Suppressor macrophage treated with lipopolysaccharide for 1 hour (primary cell): Measurements from ENCODE around the gene EEF1A2.

Source experiments
- DNase-seq, 3 donors: peaks; one replicate each; pipeline ENCODE4 v3.0.0-alpha.2; 2020 to 2022

The EEF1A2 gene

GRCh38 chr20:63497946-63498935 is 642 bp downstream of the EEF1A2 start:
- DNase-seq, result peak; percentile 34 to 59 (median 50)

- no peak for DNase-seq
Observed at GRCh38 chr20:63497138-63497945, 1.5 kb downstream of the EEF1A2 start.

- DNase-seq, result no peak
Observed at GRCh38 chr20:63496596-63497120, 2.2 kb downstream of the EEF1A2 start.

DNA sequence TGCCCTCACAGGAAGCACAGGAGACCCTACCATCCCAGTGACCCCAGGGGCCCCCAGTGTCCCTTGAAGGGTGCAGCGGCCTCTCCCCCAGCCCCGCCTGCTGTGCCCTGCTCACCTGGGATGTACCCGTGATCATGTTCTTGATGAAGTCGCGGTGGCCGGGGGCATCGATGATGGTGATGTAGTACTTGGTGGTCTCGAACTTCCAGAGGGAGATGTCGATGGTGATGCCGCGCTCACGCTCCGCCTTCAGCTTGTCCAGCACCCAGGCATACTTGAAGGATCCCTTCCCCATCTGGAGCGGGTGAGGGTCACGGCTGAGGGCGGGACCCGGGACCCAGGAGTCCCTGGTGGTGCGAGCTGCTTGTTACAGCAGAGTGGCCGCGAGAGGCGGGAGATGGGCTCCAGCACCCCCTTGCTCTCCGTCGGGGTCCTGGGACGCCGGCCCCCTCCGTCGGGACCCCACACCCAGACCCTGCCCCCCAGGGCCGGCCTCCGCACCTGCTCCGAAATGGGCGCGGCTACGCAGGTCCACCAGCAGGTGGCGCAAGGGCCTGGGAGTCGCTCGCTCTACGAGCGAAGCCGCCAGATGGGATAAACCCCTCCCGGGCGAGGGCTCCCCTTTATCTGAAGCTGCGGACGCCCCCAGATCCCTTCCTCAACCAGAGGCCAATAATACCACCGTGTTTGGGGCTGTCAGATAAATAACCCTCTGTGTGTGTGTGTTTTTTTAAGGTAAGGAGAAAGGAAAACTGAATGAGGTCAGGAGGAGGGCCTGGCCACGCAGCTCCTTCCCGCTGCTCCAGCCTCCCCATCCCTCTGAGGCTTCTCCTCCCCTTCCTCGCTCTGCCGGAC is 2.9 kb downstream of the EEF1A2 start:
- peak; percentile 69 to 90 (median 80) for DNase-seq

DNA sequence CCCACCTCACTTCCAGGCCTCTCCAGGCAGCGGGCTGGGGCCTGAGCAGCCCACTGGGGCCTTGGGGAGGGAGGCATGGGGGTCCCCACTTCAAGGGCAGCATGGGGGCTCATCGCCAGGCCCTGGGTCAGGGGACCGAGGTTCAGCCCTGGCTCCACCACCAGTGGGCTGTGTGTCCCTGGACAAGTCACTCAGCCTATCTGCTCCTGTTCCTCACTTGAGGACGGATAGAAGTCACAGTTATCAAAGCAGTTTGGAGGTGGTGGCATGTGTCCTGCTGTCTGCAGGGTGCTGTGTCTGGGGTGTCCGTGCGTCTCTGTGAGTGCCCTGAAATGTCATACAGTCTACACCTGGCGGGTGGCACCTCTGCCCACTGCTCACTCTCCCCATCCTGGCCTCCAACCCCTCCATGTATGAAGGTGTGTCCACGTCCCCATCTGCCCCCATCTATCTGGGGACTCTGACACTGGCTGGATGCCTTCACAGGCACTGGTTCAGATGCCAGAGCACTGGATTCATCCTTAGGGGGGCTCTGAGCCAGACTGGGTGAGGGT is 3.6 kb downstream of the EEF1A2 start:
- no peak for DNase-seq

GRCh38 chr20:63494420-63495166 is 4.3 kb downstream of the EEF1A2 start:
- DNase-seq, result no peak

GRCh38 chr20:63494084-63494419 is 4.8 kb downstream of the EEF1A2 start:
- no peak for DNase-seq

GRCh38 chr20:63493563-63494020 is 5.3 kb downstream of the EEF1A2 start:
- DNase-seq, result peak in 1 of 3 donors; percentile 43

- DNase-seq, result no peak
Observed at GRCh38 chr20:63492982-63493381, 5.9 kb downstream of the EEF1A2 start.

DNA sequence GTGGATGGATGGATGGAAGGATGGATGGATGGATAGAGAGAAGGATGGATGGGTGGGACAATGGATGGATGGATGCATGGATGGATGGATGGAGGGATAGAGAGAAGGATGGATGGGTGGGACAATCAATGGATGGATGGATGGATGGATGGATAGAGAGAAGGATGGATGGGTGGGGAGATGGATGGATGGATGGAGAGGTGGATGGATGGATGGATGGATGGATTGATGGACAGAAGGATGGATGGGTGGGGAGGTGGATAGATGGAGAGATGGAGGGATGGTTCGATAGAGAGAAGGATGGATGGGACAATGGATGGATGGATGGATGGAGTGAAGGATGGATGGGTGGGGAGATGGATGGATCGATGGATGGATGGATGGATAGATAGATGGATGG is 6.4 kb downstream of the EEF1A2 start:
- DNase-seq, result no peak

- DNase-seq, result no peak
Observed at GRCh38 chr20:63491635-63492230, 7.2 kb downstream of the EEF1A2 start.

DNA sequence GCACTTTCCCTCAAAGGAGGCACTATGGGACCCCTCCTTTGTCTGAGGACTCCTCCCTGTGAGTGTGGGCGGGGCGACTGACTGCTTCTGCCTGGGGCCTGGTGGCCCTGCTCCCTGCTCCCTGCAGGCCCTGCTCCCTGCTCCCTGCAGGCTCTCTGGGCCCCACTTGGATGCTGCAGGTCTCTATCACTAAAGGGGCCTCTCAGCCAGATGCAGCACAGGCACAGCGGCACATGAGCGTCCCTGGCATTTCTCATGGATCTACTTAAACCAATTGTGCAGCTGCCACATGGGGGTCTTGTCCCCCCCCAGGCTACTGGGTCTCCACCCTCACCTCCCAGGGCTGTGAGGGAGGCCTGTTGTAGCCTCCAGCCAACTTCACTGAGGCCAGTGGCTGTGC is 7.8 kb downstream of the EEF1A2 start:
- no peak for DNase-seq

- DNase-seq, result no peak
Observed at GRCh38 chr20:63490416-63490815, 8.5 kb downstream of the EEF1A2 start.

DNA sequence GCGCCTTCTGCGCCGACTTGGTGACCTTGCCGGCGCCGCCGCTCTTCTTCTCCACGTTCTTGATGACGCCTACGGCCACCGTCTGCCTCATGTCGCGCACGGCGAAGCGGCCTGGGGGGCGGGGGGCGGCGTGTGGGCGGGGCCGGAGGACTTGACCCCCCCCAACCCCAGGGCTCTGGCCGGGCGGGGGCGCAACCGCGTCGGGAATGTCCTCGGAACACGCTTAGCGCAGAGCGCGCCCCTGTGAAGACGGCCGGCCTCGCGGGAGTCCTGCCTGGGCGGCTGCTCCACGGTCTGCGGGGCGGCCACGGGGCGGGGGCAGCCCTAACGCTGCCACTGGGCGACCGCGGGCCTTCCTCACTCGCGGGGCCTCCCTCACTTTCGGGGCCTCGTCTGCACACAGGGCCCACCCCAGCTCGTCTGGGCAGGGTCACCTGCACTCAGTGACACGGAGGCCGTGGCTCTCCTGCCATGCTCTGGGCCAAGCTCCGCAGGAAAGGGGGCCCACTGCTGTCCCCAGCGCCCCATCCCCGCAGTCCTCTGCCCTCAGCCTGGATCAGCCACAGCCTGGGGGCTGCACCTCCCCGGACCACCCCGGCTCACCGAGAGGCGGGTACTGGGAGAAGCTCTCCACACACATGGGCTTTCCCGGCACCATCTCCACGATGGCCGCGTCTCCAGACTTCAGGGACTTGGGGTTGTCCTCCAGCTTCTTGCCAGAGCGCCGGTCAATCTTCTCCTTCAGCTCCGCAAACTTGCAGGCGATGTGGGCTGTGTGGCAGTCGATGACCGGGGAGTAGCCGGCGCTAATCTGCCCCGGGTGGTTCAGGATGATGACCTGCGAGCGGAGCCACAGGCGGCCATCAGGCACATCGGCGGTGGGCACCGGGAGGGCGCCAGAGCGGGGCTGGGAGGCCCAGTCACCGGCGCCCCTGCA is 10.3 kb downstream of the EEF1A2 start:
- no peak for DNase-seq

DNA sequence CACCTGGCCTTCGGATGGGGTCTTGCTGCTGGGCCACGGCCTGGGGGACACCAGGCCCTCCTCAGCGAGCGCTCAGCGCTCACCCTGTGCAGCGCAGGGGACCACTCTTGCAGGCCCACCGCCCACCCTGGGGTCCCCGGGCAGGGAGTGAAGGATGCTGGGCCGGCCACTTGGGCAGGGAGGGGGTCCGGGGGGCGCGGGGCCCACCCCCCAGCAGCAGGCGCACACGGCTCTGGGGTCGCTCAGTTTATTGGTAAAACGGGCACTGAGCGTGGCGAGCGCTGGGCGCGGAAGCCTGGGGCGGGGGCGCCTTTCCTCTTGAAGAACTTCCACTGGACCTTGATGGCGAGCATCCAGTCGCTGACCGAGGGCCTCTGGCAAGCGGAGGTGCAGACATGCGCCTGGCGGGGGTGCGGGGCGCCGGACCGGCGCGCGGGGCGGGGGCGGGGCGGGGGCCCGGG is 11.1 kb downstream of the EEF1A2 start:
- no peak for DNase-seq

DNA sequence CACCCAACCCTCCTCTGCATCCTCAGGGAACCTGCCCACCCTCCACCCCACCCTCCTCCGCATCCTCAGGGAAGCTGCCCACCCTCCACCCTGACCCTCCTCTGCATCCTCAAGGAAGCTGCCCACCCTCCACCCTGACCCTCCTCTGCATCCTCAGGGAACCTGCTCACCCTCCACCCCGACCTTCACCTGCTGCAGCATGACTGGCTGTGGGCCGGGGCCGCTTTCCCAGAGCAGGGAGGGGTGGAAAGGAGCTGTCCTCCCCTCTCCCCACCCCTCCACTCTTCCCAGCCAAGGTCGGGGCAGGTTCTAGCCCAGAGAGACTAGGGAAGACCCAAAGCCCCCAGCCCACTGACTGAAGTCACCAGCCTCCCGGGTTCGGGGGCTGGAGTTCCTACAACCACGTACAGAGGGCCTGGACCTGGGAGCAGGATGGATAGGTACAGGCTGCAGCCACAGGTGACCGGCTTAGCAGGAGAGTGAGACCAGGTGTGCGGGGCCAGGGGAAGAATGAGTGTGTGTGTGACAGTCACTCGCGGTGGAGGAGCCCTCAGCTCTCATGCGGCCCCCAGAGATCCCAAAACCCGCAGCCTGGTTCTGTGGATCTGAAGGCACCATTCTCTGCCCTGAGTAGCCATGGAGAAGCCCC is 11.6 kb downstream of the EEF1A2 start:
- no peak for DNase-seq

DNA sequence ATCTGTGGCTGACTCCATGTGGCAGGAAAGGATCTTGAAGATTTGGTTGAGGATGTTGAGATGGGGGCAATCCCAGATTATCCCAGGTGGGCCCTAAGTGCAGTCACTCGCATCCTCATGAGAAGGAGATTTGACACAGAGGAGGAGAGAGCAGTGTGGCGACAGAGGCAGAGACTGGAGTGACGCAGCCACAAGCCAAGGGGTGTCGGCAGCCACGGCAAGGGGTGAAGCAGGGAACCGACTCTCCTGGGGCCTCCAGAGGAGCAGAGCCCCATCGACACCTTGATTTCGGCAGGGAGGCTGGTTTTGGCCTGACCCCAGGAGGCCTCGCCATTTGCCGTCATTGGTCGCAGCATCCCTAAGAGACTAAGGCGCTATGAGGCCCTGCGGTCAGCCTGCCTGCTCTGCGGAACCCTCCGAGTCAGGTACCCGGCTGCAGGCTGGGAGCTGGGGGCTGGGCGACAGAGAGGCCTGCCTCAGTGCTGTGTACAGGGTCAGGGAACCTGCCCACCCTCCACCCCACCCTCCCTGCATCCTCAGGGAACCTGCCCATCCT is 12.5 kb downstream of the EEF1A2 start:
- DNase-seq, result no peak

- DNase-seq, result no peak
Observed at GRCh38 chr20:63484651-63485403, 14.1 kb downstream of the EEF1A2 start.
